H1 (cell line): Measurements from ENCODE around the gene CAPS.

Experiments
- MAFK ChIP-seq: IDR thresholded peaks from 2 replicates; pipeline ENCODE4 v1.6.1; 2012; ENCODE audit warnings: low read depth, mild to moderate bottlenecking, improper control_type of control experiment, low read length
- TF ChIP-seq, protein P1 (sequence below), 3 experiments: IDR thresholded peaks; 1 replicate in 2 of 3; 2 replicates in 1 of 3; pipeline versions ENCODE4 v1.5.1 to v1.6.1; 2011; ENCODE audit warnings: low read length in 3 of 3, mild to moderate bottlenecking in 3 of 3, inconsistent platforms in 2 of 3, low read depth in 1 of 3, moderate library complexity in 1 of 3; ENCODE audit not compliant: insufficient read depth in 1 of 3; ENCODE audit errors: control extremely low read depth in 1 of 3

GRCh38 chr19:5957170-5957569 lies 43.1 kb downstream of the CAPS start:
- TF ChIP-seq MAFK, result no peak
- TF ChIP-seq, protein P1, sequence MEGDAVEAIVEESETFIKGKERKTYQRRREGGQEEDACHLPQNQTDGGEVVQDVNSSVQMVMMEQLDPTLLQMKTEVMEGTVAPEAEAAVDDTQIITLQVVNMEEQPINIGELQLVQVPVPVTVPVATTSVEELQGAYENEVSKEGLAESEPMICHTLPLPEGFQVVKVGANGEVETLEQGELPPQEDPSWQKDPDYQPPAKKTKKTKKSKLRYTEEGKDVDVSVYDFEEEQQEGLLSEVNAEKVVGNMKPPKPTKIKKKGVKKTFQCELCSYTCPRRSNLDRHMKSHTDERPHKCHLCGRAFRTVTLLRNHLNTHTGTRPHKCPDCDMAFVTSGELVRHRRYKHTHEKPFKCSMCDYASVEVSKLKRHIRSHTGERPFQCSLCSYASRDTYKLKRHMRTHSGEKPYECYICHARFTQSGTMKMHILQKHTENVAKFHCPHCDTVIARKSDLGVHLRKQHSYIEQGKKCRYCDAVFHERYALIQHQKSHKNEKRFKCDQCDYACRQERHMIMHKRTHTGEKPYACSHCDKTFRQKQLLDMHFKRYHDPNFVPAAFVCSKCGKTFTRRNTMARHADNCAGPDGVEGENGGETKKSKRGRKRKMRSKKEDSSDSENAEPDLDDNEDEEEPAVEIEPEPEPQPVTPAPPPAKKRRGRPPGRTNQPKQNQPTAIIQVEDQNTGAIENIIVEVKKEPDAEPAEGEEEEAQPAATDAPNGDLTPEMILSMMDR (IDR thresholded peaks at IDR 0.05; ENCODE audit: control extremely low read depth in 1 of 3, insufficient read depth in 1 of 3, low read depth in 1 of 3, low read length in 3 of 3), result no peak
